ENCODE measurements around the gene LNPEP.

GRCh38 chr5:96905864-96906263 is 30.0 kb upstream of the LNPEP start:
- no peak for TF ChIP-seq POLR2A (IDR thresholded peaks at IDR 0.05)
- TF ChIP-seq CTCF (IDR thresholded peaks at IDR 0.05), result no peak
- no peak for TF ChIP-seq POLR2AphosphoS5 (IDR thresholded peaks at IDR 0.05)

Data from breast epithelium (tissue), 3 donors.